ENCODE data around the gene PRR35. TPM values are rescaled to one million over a fixed set of nuclear protein-coding genes. Genes with fewer than 3 reads are reported as not detected.

PRR35 gene
- 0.05 to 0.17 TPM (median 0.09 TPM) in 5 replicates for total RNA-seq (2022; extraction: Qiagen RNA extraction; ENCODE audit: low read depth)

DNA sequence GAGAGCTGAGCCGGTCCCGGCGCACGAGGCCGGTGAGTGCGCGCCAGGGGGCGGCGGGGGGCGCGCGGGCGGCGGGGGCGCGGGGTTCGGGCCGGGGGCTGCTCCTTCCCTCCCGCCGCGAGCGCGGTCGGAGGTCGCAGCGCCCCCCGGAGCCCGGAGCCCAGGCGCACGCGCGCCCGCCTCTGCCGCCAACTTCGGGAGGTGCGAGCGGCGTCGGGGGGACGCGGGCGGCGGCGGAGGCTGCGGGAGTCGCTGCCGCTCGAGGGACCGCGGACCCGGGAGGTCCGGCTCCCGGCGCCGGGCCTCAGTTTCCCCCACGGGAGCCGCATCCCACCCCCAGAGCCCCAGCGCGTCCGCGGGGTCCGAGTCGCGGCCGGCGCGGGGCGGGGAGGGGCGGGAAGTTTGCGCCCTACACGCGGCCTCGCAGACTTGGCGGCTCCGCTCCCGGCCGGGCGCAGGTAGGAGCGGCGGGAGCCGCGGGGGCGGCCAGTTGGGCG lies at the start of gene PRR35:
TSS of gene PRR35 (plus strand) at position 191 of the 497 bp plus-strand sequence. CDS start 2,901 bp downstream, outside the sequence.

DNA sequence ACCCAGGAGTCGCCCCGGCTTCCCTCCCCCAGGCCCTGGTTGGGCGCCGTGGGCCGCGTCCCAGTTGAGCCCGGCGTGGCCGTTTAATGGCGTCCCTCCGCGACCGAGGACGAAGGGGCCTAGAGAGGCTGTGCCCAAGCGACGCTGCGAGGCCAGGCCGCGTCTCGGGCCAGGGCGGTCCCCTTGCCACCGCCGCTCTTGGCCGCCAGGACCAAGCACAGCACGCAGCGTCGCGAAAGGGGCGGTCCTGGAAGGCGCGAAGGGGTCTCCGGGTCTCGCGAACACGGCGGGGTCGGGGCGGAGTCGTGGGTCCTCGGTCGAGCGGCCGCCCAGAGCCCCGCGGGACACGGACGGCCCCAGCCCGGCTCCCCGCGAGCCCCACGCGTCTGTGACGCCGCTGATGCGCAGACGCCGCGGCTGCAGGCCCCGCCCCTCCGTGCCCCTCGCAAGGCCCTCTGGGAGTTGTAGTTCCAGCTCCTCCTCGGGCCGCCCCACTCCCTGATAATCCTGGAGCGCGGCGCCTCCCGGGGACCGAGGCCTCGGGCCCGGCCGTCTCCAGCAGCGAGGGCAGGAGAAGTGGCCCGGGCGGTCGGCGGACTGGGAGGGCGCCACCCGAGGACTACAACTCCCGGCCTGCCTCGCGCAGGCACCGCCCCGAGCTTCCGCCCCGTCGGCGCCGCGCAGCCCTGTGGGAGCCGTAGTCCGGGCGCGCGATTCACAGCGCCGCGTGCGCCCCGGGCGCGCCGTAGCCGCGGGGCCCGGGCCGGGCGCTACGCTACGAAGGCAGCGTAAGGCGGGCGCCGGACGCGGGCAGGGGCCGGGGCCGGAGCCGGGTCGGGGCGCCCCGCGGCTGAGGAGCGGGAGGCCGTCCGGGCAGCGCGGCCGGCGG lies 32.9 kb upstream of the PRR35 start, which contains the start of gene CAPN15:
TSS of gene CAPN15 (plus strand) at position 698 of the 889 bp plus-strand sequence. CDS start 19,127 bp downstream, outside the sequence.

DNA sequence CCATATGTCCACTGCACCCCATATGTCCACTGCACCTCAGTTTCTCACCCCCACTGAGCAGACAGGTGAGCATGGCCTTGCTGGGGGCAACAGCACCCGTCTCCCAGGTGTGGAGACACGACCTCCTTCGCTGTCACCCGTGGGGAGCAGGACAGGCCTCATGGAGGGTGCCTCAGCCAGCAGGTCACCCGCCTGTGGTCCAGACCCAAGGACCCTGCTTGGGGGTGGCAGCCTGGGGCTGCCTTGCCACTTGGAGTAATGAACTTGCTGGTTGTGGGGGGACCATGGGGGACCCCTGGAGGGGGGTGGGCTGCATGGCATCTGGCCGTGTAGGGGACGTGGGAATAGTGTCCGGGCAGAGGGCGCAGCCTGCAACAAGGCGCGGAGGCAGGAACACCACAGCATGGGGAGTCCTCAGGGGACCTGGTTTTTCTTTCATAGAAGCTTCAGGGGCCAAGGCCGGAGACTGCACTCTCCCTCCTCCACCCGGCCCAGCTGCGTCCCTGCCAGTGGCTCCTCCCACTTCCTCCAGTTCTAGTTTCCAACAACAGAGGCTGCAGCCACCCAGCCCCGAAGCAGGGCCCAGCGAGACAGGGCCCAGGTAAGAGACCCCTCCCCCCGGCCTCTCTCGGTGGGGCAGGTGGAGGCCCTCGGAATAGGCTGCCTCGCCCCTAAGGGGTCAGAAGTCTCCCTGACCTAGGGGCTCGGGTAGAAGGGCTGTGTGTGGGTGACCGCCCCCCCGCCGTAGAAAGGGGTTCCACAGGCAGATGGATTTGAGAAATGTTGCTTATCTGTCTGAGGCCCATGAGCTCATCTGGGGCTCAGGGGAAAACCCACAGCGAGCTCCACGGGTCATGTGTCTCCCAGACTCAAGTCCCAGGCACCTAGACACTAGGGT lies 6.5 kb downstream of the PRR35 start, which contains the start of gene NHLRC4:
TSS of gene NHLRC4 (plus strand) at position 531 of the 898 bp plus-strand sequence. CDS start 1,043 bp downstream, outside the sequence.

DNA sequence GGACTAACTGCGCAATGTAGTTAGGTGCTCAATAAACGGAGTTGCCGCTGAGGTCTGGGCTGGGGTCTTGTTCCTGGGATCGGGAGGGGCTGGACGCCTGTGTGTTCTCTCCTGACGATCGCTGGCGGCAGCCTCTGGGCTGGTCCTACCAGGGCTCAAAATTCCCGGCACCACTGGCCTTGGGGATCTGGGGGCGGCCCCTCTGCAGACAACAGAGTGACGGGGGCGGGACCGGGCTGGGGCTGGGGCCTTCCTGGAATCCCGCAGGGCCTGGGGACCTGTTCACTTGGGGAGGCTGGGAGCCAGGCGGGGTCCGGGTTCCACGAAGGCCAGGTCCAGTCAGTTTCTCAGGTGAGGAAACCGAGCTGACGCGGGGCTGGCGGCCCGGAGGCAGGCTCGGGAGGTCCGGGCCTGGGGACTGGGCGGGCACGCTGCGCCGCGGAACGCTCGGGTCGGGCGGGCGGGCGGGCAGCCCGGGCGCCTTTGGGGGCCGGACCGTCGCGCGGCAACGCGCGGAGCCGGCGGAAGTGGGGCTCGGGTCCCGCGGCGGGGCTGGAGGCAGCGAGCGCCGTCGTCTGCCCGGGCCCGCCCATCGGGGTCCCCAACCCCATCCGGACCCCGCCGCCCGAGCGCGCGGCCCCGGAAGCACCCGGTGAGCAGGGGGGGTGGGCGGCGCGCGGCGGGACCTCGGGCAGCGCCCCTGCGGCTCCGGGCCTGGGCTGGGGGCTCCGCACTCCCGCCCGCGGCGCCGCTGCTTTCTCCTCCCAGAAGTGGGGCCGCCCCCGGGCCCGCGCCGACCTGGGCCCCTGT lies 9.5 kb downstream of the PRR35 start, which contains the start of gene PIGQ:
TSS of gene PIGQ (plus strand) at position 524 of the 810 bp plus-strand sequence. CDS start 4,107 bp downstream, outside the sequence.

DNA sequence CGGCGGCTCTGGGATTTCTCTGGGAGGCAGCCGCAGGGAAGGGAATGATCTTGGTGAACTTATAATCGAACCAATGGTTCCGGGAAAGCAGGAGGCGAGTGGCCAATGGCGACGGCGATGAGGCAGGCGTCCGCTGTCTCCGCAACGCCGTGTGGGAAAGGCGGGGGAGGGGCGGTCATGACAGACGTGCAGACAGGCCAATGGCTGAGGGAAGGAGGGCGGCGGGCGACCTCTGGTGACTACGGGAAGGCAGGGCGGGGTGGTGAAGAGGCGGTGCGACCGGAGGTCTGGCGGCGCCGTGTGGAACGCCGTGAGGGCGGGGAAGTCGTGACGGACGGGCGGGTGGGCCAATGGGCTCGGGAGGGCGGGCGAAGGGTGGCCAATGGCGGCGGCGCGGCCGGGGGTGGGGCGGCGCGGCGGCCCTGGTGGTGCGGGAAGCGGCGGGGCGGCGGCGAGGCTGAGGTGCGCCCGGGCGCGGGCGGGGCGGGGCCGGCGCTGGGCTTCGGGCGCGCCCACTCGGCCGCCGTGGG lies 29.5 kb downstream of the PRR35 start, which contains the start of gene RAB40C:
TSS of gene RAB40C (plus strand) at position 409 of the 530 bp plus-strand sequence. CDS start 226 bp downstream, outside the sequence.

Other genes starting within 250 kb of the PRR35 start
- gene AXIN1, start 207.7 kb upstream of the PRR35 start, total RNA-seq (2022; extraction: Qiagen RNA extraction; ENCODE audit: low read depth) = 32.2 to 34.8 TPM (median 32.4 TPM) in 5 replicates
- gene MRPL28, start 189.9 kb upstream of the PRR35 start, total RNA-seq (2022; extraction: Qiagen RNA extraction; ENCODE audit: low read depth) = 115 to 140 TPM (median 129 TPM) in 5 replicates
- 25.3 to 40.1 TPM (median 34.7 TPM) in 5 replicates for gene PGAP6, start 178.4 kb upstream of the PRR35 start, total RNA-seq (2022; extraction: Qiagen RNA extraction; ENCODE audit: low read depth)
- 293 to 451 TPM (median 381 TPM) in 5 replicates for gene NME4, start 163.2 kb upstream of the PRR35 start, total RNA-seq (2022; extraction: Qiagen RNA extraction; ENCODE audit: low read depth)
- gene DECR2, start 158.5 kb upstream of the PRR35 start, total RNA-seq (2022; extraction: Qiagen RNA extraction; ENCODE audit: low read depth) = 23.0 to 28.9 TPM (median 24.7 TPM) in 5 replicates
- 20.0 to 23.1 TPM (median 21.7 TPM) in 5 replicates for gene RAB11FIP3, start 134.7 kb upstream of the PRR35 start, total RNA-seq (2022; extraction: Qiagen RNA extraction; ENCODE audit: low read depth)
- 53.0 to 84.9 TPM (median 71.0 TPM) in 5 replicates for gene CAPN15, start 32.7 kb upstream of the PRR35 start, total RNA-seq (2022; extraction: Qiagen RNA extraction; ENCODE audit: low read depth)
- 0.15 to 0.30 TPM (median 0.21 TPM) in 5 replicates for gene NHLRC4, start 6.6 kb downstream of the PRR35 start, total RNA-seq (2022; extraction: Qiagen RNA extraction; ENCODE audit: low read depth)
- gene PIGQ, start 9.6 kb downstream of the PRR35 start, total RNA-seq (2022; extraction: Qiagen RNA extraction; ENCODE audit: low read depth) = 30.3 to 41.5 TPM (median 38.5 TPM) in 5 replicates
- 12.6 to 20.4 TPM (median 17.2 TPM) in 5 replicates for gene RAB40C, start 29.7 kb downstream of the PRR35 start, total RNA-seq (2022; extraction: Qiagen RNA extraction; ENCODE audit: low read depth)
- gene WFIKKN1, start 70.6 kb downstream of the PRR35 start, total RNA-seq (2022; extraction: Qiagen RNA extraction; ENCODE audit: low read depth) = 0.13 to 0.23 TPM (median 0.16 TPM) in 5 replicates
- 85.8 to 135 TPM (median 124 TPM) in 5 replicates for gene METTL26, start 75.9 kb downstream of the PRR35 start, total RNA-seq (2022; extraction: Qiagen RNA extraction; ENCODE audit: low read depth)
- gene MCRIP2, start 81.4 kb downstream of the PRR35 start, total RNA-seq (2022; extraction: Qiagen RNA extraction; ENCODE audit: low read depth) = 25.3 to 44.8 TPM (median 38.3 TPM) in 5 replicates
- 17.8 to 36.9 TPM (median 28.9 TPM) in 5 replicates for gene WDR90, start 89.0 kb downstream of the PRR35 start, total RNA-seq (2022; extraction: Qiagen RNA extraction; ENCODE audit: low read depth)
- gene RHOT2, start 107.7 kb downstream of the PRR35 start, total RNA-seq (2022; extraction: Qiagen RNA extraction; ENCODE audit: low read depth) = 64.2 to 95.4 TPM (median 87.5 TPM) in 5 replicates
- 0.75 to 1.6 TPM (median 1.4 TPM) in 5 replicates for gene RHBDL1, start 115.3 kb downstream of the PRR35 start, total RNA-seq (2022; extraction: Qiagen RNA extraction; ENCODE audit: low read depth)
- gene STUB1, start 120.0 kb downstream of the PRR35 start, total RNA-seq (2022; extraction: Qiagen RNA extraction; ENCODE audit: low read depth) = 91.8 to 121 TPM (median 114 TPM) in 5 replicates
- gene JMJD8, start 123.9 kb downstream of the PRR35 start, total RNA-seq (2022; extraction: Qiagen RNA extraction; ENCODE audit: low read depth) = 67.9 to 83.7 TPM (median 77.0 TPM) in 5 replicates
- 4.7 to 6.4 TPM (median 6.0 TPM) in 5 replicates for gene WDR24, start 130.0 kb downstream of the PRR35 start, total RNA-seq (2022; extraction: Qiagen RNA extraction; ENCODE audit: low read depth)
- 1.5 to 2.9 TPM (median 2.5 TPM) in 5 replicates for gene FBXL16, start 145.4 kb downstream of the PRR35 start, total RNA-seq (2022; extraction: Qiagen RNA extraction; ENCODE audit: low read depth)
- 79.7 to 194 TPM (median 166 TPM) in 5 replicates for gene METRN, start 154.7 kb downstream of the PRR35 start, total RNA-seq (2022; extraction: Qiagen RNA extraction; ENCODE audit: low read depth)
- 26.6 to 61.4 TPM (median 50.6 TPM) in 5 replicates for gene ANTKMT, start 160.8 kb downstream of the PRR35 start, total RNA-seq (2022; extraction: Qiagen RNA extraction; ENCODE audit: low read depth)
- gene CCDC78, start 166.0 kb downstream of the PRR35 start, total RNA-seq (2022; extraction: Qiagen RNA extraction; ENCODE audit: low read depth) = 3.6 to 6.4 TPM (median 5.5 TPM) in 5 replicates
- gene HAGHL, start 166.7 kb downstream of the PRR35 start, total RNA-seq (2022; extraction: Qiagen RNA extraction; ENCODE audit: low read depth) = 15.6 to 20.5 TPM (median 17.4 TPM) in 5 replicates
- 18.9 to 25.8 TPM (median 23.7 TPM) in 5 replicates for gene CIAO3, start 180.6 kb downstream of the PRR35 start, total RNA-seq (2022; extraction: Qiagen RNA extraction; ENCODE audit: low read depth)
- gene MSLN, start 200.3 kb downstream of the PRR35 start, total RNA-seq (2022; extraction: Qiagen RNA extraction; ENCODE audit: low read depth) = 2.1 to 2.5 TPM (median 2.2 TPM) in 5 replicates
- gene RPUSD1, start 228.0 kb downstream of the PRR35 start, total RNA-seq (2022; extraction: Qiagen RNA extraction; ENCODE audit: low read depth) = 34.1 to 56.4 TPM (median 47.4 TPM) in 5 replicates
- 13.3 to 26.7 TPM (median 24.8 TPM) in 5 replicates for gene CHTF18, start 228.2 kb downstream of the PRR35 start, total RNA-seq (2022; extraction: Qiagen RNA extraction; ENCODE audit: low read depth)
- gene GNG13, start 240.3 kb downstream of the PRR35 start, total RNA-seq (2022; extraction: Qiagen RNA extraction; ENCODE audit: low read depth) = not detected in 5 replicates